ENCODE measurements around the gene PRR7. TPM values are rescaled to one million over a fixed set of nuclear protein-coding genes. Genes with fewer than 3 reads are reported as not detected.
A peak's percentile ranks its signal among the peaks of the same experiment; 100 is the strongest.
"Not testable (repeated sequence)": the region's sequence is repeated elsewhere in the genome, so short reads cannot be mapped to it uniquely, and the experiment has no call there.

PRR7 gene
- total RNA-seq, 2 experiments from 2014 or later, result 12.3 to 13.0 TPM

- ATAC-seq (no peak), DNase-seq (no peak)
- H3K36me3 Mint-ChIP-seq (ENCODE audit: low read depth), result peaks cover 7% of the 10 kb centered on the region
- peak overlapping the region; percentile 58 for H3K27ac Mint-ChIP-seq
- H3K27me3 Mint-ChIP-seq, result peaks cover 4% of the 10 kb centered on the region
- CTCF ChIA-PET, result interaction anchor here (0.6 to 3.0 kb wide), 10 partner anchors 13 to 1009 kb away, joined by 3 to 17 read pairs (median 4); partner anchors contain the start of gene PDLIM7
- peaks cover 46% of the 10 kb centered on the region for H3K4me1 Mint-ChIP-seq
- POLR2A ChIA-PET, result no interaction called here
- H3K4me3 Mint-ChIP-seq, result no peak overlapping the region
- intact Hi-C loops (cut with DNase I, micrococcal nuclease), result no loop called here
- no peaks in the 10 kb centered on the region for H3K9me3 Mint-ChIP-seq (ENCODE audit: low read depth)
Measured at GRCh38 chr5:177476531-177477233, 30.1 kb downstream of the PRR7 start.

- Mint-ChIP-seq H3K36me3 (ENCODE audit: low read depth) (peaks cover 7% of the 10 kb centered on the region), H3K27ac (peak overlapping the region; percentile 98), H3K4me3 (no peak overlapping the region), H3K4me1 (peaks cover 46% of the 10 kb centered on the region), H3K9me3 (ENCODE audit: low read depth) (no peaks in the 10 kb centered on the region), H3K27me3 (peaks cover 4% of the 10 kb centered on the region)
- ATAC-seq, result no peak
- DNase-seq, result no peak
- ChIA-PET CTCF (interaction anchor here (0.6 to 2.1 kb wide), 12 partner anchors 12 to 690 kb away, joined by 3 to 6 read pairs (median 4); partner anchors contain the start of gene PDLIM7), POLR2A (interaction anchor here (0.6 kb wide), 1 partner anchor 10 kb away, joined by 3 read pairs; no protein-coding TSS in a partner anchor)
- intact Hi-C loops (cut with DNase I, micrococcal nuclease), result no loop called here
Measured at GRCh38 chr5:177477701-177478477, 31.3 kb downstream of the PRR7 start.

- Mint-ChIP-seq H3K4me1 (peaks cover 44% of the 10 kb centered on the region), H3K9me3 (ENCODE audit: low read depth) (no peaks in the 10 kb centered on the region), H3K27me3 (peaks cover 1% of the 10 kb centered on the region), H3K4me3 (no peak overlapping the region), H3K36me3 (ENCODE audit: low read depth) (peaks cover 6% of the 10 kb centered on the region), H3K27ac (peak overlapping the region; percentile 98)
- intact Hi-C loops (cut with DNase I, micrococcal nuclease), result no loop called here
- ATAC-seq (peak; percentile 87), DNase-seq (peak; percentile 73)
- ChIA-PET CTCF (interaction anchor here (0.6 to 1.9 kb wide), 12 partner anchors 11 to 88 kb away, joined by 3 to 9 read pairs (median 4); partner anchors contain the start of gene PDLIM7), POLR2A (interaction anchor here (1.3 kb wide), 1 partner anchor 52 kb away, joined by 3 read pairs; no protein-coding TSS in a partner anchor)
Measured at GRCh38 chr5:177478711-177479646, 32.4 kb downstream of the PRR7 start.

- H3K36me3 Mint-ChIP-seq (ENCODE audit: low read depth), result peaks cover 8% of the 10 kb centered on the region
- H3K27ac Mint-ChIP-seq, result peak overlapping the region; percentile 98
- DNase-seq (no peak), ATAC-seq (no peak)
- intact Hi-C loops (cut with DNase I, micrococcal nuclease), result no loop called here
- H3K9me3 Mint-ChIP-seq (ENCODE audit: low read depth), result no peaks in the 10 kb centered on the region
- peaks cover 41% of the 10 kb centered on the region for H3K4me1 Mint-ChIP-seq
- H3K27me3 Mint-ChIP-seq, result no peaks in the 10 kb centered on the region
- POLR2A ChIA-PET, result interaction anchor here (0.8 to 1.3 kb wide), 2 partner anchors 53 to 167 kb away, joined by 3 to 7 read pairs; no protein-coding TSS in a partner anchor
- H3K4me3 Mint-ChIP-seq, result no peak overlapping the region
- CTCF ChIA-PET, result interaction anchor here (0.6 to 1.9 kb wide), 6 partner anchors 14 to 155 kb away, joined by 3 to 9 read pairs (median 4); no protein-coding TSS in a partner anchor
Measured at GRCh38 chr5:177479774-177480173, 33.2 kb downstream of the PRR7 start.

- H3K9me3 Mint-ChIP-seq (ENCODE audit: low read depth), result no peaks in the 10 kb centered on the region
- intact Hi-C loops (cut with DNase I, micrococcal nuclease), result no loop called here
- ChIA-PET POLR2A (no interaction called here), CTCF (no interaction called here)
- peaks cover 12% of the 10 kb centered on the region for H3K36me3 Mint-ChIP-seq (ENCODE audit: low read depth)
- no peaks in the 10 kb centered on the region for H3K27me3 Mint-ChIP-seq
- ATAC-seq (no peak), DNase-seq (no peak)
- H3K27ac Mint-ChIP-seq, result no peak overlapping the region
- peaks cover 26% of the 10 kb centered on the region for H3K4me1 Mint-ChIP-seq
- H3K4me3 Mint-ChIP-seq, result no peak overlapping the region
Measured at GRCh38 chr5:177482359-177482795, 35.8 kb downstream of the PRR7 start.

GRCh38 chr5:177483042-177483441 lies 36.4 kb downstream of the PRR7 start:
- Mint-ChIP-seq H3K4me3 (no peak overlapping the region), H3K36me3 (ENCODE audit: low read depth) (peaks cover 16% of the 10 kb centered on the region), H3K27ac (no peak overlapping the region), H3K4me1 (peaks cover 20% of the 10 kb centered on the region), H3K27me3 (no peaks in the 10 kb centered on the region), H3K9me3 (ENCODE audit: low read depth) (no peaks in the 10 kb centered on the region)
- ATAC-seq (no peak), DNase-seq (no peak)
- intact Hi-C loops (cut with DNase I, micrococcal nuclease), result no loop called here
- ChIA-PET CTCF (no interaction called here), POLR2A (no interaction called here)

GRCh38 chr5:177483994-177484901 lies 37.6 kb downstream of the PRR7 start:
- H3K9me3 Mint-ChIP-seq (ENCODE audit: low read depth), result no peaks in the 10 kb centered on the region
- POLR2A ChIA-PET, result no interaction called here
- H3K36me3 Mint-ChIP-seq (ENCODE audit: low read depth), result peaks cover 15% of the 10 kb centered on the region
- CTCF ChIA-PET, result no interaction called here
- H3K4me1 Mint-ChIP-seq, result peaks cover 8% of the 10 kb centered on the region
- H3K27ac Mint-ChIP-seq, result no peak overlapping the region
- ATAC-seq (no peak), DNase-seq (no peak)
- no peak overlapping the region for H3K4me3 Mint-ChIP-seq
- no peaks in the 10 kb centered on the region for H3K27me3 Mint-ChIP-seq
- intact Hi-C loops (cut with DNase I, micrococcal nuclease), result no loop called here

GRCh38 chr5:177484902-177485549 lies 38.4 kb downstream of the PRR7 start:
- CTCF ChIA-PET, result no interaction called here
- intact Hi-C loops (cut with DNase I, micrococcal nuclease), result no loop called here
- H3K27me3 Mint-ChIP-seq, result no peaks in the 10 kb centered on the region
- H3K4me3 Mint-ChIP-seq, result no peak overlapping the region
- POLR2A ChIA-PET, result no interaction called here
- DNase-seq (no peak), ATAC-seq (no peak)
- peaks cover 15% of the 10 kb centered on the region for H3K36me3 Mint-ChIP-seq (ENCODE audit: low read depth)
- peaks cover 2% of the 10 kb centered on the region for H3K4me1 Mint-ChIP-seq
- H3K9me3 Mint-ChIP-seq (ENCODE audit: low read depth), result no peaks in the 10 kb centered on the region
- H3K27ac Mint-ChIP-seq, result no peak overlapping the region

GRCh38 chr5:177485753-177486152 lies 39.1 kb downstream of the PRR7 start:
- DNase-seq; H3K4me3 Mint-ChIP-seq; H3K9me3 Mint-ChIP-seq (ENCODE audit: low read depth); POLR2A ChIA-PET; intact Hi-C loops (cut with DNase I, micrococcal nuclease); ATAC-seq; H3K27me3 Mint-ChIP-seq; H3K4me1 Mint-ChIP-seq; CTCF ChIA-PET; H3K27ac Mint-ChIP-seq: not testable (repeated sequence)
- H3K36me3 Mint-ChIP-seq (ENCODE audit: low read depth), result peaks cover 15% of the 10 kb centered on the region

- intact Hi-C loops (cut with DNase I, micrococcal nuclease), result no loop called here
- no peak for ATAC-seq
- Mint-ChIP-seq H3K27me3 (no peaks in the 10 kb centered on the region), H3K36me3 (ENCODE audit: low read depth) (peaks cover 18% of the 10 kb centered on the region), H3K9me3 (ENCODE audit: low read depth) (no peaks in the 10 kb centered on the region), H3K4me1 (no peaks in the 10 kb centered on the region), H3K27ac (no peak overlapping the region), H3K4me3 (no peak overlapping the region)
- no peak for DNase-seq
- CTCF ChIA-PET, result no interaction called here
- POLR2A ChIA-PET, result no interaction called here
Measured at GRCh38 chr5:177486256-177486655, 39.6 kb downstream of the PRR7 start.

All from activated CD4-positive, alpha-beta T cell treated with anti-CD3 and anti-CD28 coated beads for 36 hours (primary cell).